Liver (tissue), 9 donors: ENCODE results near the gene PCDHGA9. TPM values are rescaled to one million over a fixed set of nuclear protein-coding genes. Genes with fewer than 3 reads are reported as not detected.
A peak's percentile ranks its signal among the peaks of the same experiment; 100 is the strongest.

Experiments used
- DNase-seq: peaks from one replicate; pipeline ENCODE4 v3.0.0-alpha.2; 2017; ENCODE audit warnings: low spot score
- H3K27ac ChIP-seq, 2 donors: one replicate each; pipeline ENCODE4 v1.7.0; 2013; ENCODE audit warnings: inconsistent platforms in 2 of 2, low read length in 2 of 2, control low read depth in 1 of 2, low read depth in 1 of 2, mild to moderate bottlenecking in 1 of 2
- H3K27me3 ChIP-seq, 4 donors: one replicate each; pipeline versions ENCODE4 v1.6.1 to v1.7.0; 2013; ENCODE audit warnings: low read length in 3 of 4, inconsistent platforms in 1 of 4, mild to moderate bottlenecking in 1 of 4, moderate library complexity in 1 of 4; ENCODE audit not compliant: control insufficient read depth in 4 of 4, insufficient read depth in 4 of 4
- H3K36me3 ChIP-seq, 4 donors: one replicate each; pipeline versions ENCODE4 v1.6.1 to v1.7.0; 2013; ENCODE audit warnings: low read length in 3 of 4, mild to moderate bottlenecking in 3 of 4, low read depth in 1 of 4, moderate library complexity in 1 of 4; ENCODE audit not compliant: control insufficient read depth in 4 of 4, insufficient read depth in 3 of 4
- H3K4me1 ChIP-seq, 4 donors: one replicate each; pipeline versions ENCODE4 v1.6.1 to v1.7.0; 2013; ENCODE audit warnings: low read length in 3 of 4, mild to moderate bottlenecking in 3 of 4, moderate library complexity in 1 of 4; ENCODE audit not compliant: control insufficient read depth in 4 of 4, insufficient read depth in 4 of 4
- H3K4me3 ChIP-seq, 3 donors: one replicate each; pipeline versions ENCODE4 v1.6.1 to v1.7.0; 2013; ENCODE audit warnings: low read length in 3 of 3, control low read depth in 1 of 3, low read depth in 1 of 3, mild to moderate bottlenecking in 1 of 3
- H3K9ac ChIP-seq, 2 donors: one replicate each; pipeline ENCODE4 v1.7.0; 2013; ENCODE audit warnings: low read length in 2 of 2, mild to moderate bottlenecking in 2 of 2, moderate library complexity in 2 of 2, control low read depth in 1 of 2, low read depth in 1 of 2
- H3K9me3 ChIP-seq, 4 donors: one replicate each; pipeline versions ENCODE4 v1.6.1 to v1.7.0; 2013; ENCODE audit warnings: low read length in 3 of 4; ENCODE audit not compliant: control insufficient read depth in 4 of 4
- ATF3 ChIP-seq: IDR thresholded peaks from 2 replicates; pipeline ENCODE4 v1.6.1; 2016; ENCODE audit warnings: antibody characterized with exemption
- CTCF ChIP-seq: fragments of 150-350 bp; IDR thresholded peaks from 2 replicates; pipeline ENCODE4 v1.5.1; 2017; ENCODE audit warnings: improper control_type of control experiment, low read depth, low read length; ENCODE audit not compliant: missing input control
- EGR1 ChIP-seq, 2 donors: IDR thresholded peaks; 2 replicates each; pipeline ENCODE4 v1.6.1; 2016 to 2018; ENCODE audit warnings: antibody characterized with exemption in 2 of 2, low read depth in 2 of 2
- FOXA1 ChIP-seq: IDR thresholded peaks from 2 replicates; pipeline ENCODE4 v1.6.1; 2016; ENCODE audit warnings: antibody characterized with exemption
- FOXA2 ChIP-seq: IDR thresholded peaks from 2 replicates; pipeline ENCODE4 v1.6.1; 2016; ENCODE audit warnings: antibody characterized with exemption
- GABPA ChIP-seq, 2 donors: IDR thresholded peaks in 1 of 2; conservative IDR thresholded peaks in 1 of 2; 2 replicates each; pipeline ENCODE4 v1.6.1; 2016; ENCODE audit warnings: antibody characterized with exemption in 2 of 2, mild to moderate bottlenecking in 1 of 2, moderate library complexity in 1 of 2
- HNF4G ChIP-seq: IDR thresholded peaks from 2 replicates; pipeline ENCODE4 v1.6.1; 2016; ENCODE audit warnings: antibody characterized with exemption
- JUND ChIP-seq, 2 donors: IDR thresholded peaks; 2 replicates each; pipeline ENCODE4 v1.6.1; 2016; ENCODE audit warnings: antibody characterized with exemption in 2 of 2
- NR2F2 ChIP-seq: IDR thresholded peaks from 2 replicates; pipeline ENCODE4 v1.6.1; 2016; ENCODE audit warnings: antibody characterized with exemption
- RAD21 ChIP-seq, 2 donors: IDR thresholded peaks; 2 replicates each; pipeline ENCODE4 v1.6.1; 2016; ENCODE audit warnings: antibody characterized with exemption in 2 of 2, mild to moderate bottlenecking in 2 of 2
- REST ChIP-seq: IDR thresholded peaks from 2 replicates; pipeline ENCODE4 v1.6.1; 2016; ENCODE audit warnings: antibody characterized with exemption, mild to moderate bottlenecking
- RXRA ChIP-seq, 2 donors: IDR thresholded peaks; 2 replicates each; pipeline ENCODE4 v1.6.1; 2017 to 2018; ENCODE audit warnings: antibody characterized with exemption in 2 of 2, mild to moderate bottlenecking in 1 of 2
- TAF1 ChIP-seq: conservative IDR thresholded peaks from 2 replicates; pipeline ENCODE4 v1.6.1; 2016; ENCODE audit warnings: antibody characterized with exemption, mild to moderate bottlenecking
- WGBS: extraction: QIAGEN DNeasy Blood & Tissue Kit; methylation state at CpG from one replicate; pipeline ENCODE4 v1.1.7; 2013; 5-methylcytosine and 5-hydroxymethylcytosine counted together
- polyA plus RNA-seq, 2 donors: library from polyadenylated mRNA; stranded (reverse) in 1 of 2; unstranded in 1 of 2; fragments of 200-250 nt in 1 of 2; fragments of >200 nt in 1 of 2; fragmentation: Nextera tagmentation in 1 of 2; extraction: Ambion mirVana in 1 of 2; gene quantifications; one replicate each; pipeline versions ENCODE4 v1.2.1 to v1.2.3, GENCODE V29; 2013 to 2015
- total RNA-seq, 2 donors: library from RNA; depleted of rRNA; stranded (reverse); fragments of >200 nt; gene quantifications; one replicate each; pipeline ENCODE4 v1.2.3, GENCODE V29; 2014
- TF ChIP-seq, protein P1 (sequence below): IDR thresholded peaks from 2 replicates; pipeline ENCODE4 v1.6.1; 2016; ENCODE audit warnings: antibody characterized with exemption
- donor health status: healthy.
- donor health status: healthy.
- donor health status: healthy.
- donor health status: healthy.
- donor health status: healthy.

Gene PCDHGA9
- total and polyA plus RNA-seq, 4 donors = 0.11 to 2.8 (median 0.57) TPM

DNA sequence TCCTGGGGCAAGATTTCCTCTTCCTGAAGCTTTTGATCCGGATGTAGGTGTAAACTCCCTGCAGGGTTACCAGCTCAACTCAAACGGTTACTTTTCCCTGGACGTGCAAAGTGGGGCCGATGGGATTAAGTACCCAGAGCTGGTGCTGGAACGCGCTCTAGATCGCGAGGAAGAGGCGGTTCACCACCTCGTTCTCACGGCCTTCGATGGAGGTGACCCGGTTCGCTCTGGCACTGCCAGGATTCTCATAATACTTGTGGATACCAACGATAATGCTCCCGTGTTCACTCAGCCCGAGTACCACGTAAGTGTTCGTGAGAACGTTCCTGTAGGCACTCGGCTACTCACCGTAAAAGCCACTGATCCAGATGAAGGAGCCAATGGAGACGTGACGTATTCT is 46.9 kb upstream of the PCDHGA9 start:
- no peak overlapping the region for H3K27ac ChIP-seq
- TF ChIP-seq EGR1 (IDR thresholded peaks at IDR 0.05; ENCODE audit: low read depth in 2 of 2) (no peak), RAD21 (IDR thresholded peaks at IDR 0.05) (no peak), JUND (IDR thresholded peaks at IDR 0.05) (no peak), HNF4G (no peak), FOXA2 (no peak), RXRA (IDR thresholded peaks at IDR 0.05) (no peak)
- TF ChIP-seq, protein P1, sequence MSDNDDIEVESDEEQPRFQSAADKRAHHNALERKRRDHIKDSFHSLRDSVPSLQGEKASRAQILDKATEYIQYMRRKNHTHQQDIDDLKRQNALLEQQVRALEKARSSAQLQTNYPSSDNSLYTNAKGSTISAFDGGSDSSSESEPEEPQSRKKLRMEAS = no peak
- H3K9me3 ChIP-seq = peaks cover 32 to 69% (median 47%) of the 10 kb centered on the region in 4 donors
- peaks cover 0 to 3% (median 0%) of the 10 kb centered on the region in 4 donors for H3K36me3 ChIP-seq
- no peak overlapping the region for H3K9ac ChIP-seq
- 38% methylated on average over 24 of the region's 24 CpGs for WGBS
- H3K27me3 ChIP-seq = peaks cover 0 to 2% (median 0%) of the 10 kb centered on the region in 4 donors
- DNase-seq = no peak
- peak overlapping the region in 2 of 3 donors; percentile 29 to 45 for H3K4me3 ChIP-seq
- no peaks in the 10 kb centered on the region for H3K4me1 ChIP-seq

DNA sequence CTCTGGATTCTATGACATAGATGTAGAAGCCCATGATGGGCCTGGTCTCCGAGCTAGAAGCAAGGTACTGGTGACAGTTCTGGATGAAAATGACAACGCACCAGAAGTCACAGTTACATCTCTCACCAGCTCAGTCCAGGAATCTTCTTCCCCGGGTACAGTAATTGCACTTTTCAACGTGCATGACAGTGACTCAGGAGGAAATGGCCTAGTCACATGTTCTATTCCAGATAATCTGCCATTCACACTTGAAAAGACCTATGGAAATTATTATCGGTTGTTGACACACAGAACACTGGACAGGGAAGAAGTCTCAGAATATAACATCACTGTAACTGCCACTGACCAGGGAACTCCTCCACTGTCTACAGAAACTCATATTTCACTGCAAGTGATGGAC is 46.4 kb upstream of the PCDHGA9 start:
- WGBS = 60% methylated on average over 5 of the region's 5 CpGs
- no peak for TF ChIP-seq FOXA1
- TF ChIP-seq, protein P1 = no peak
- H3K27me3 ChIP-seq = peaks cover 0 to 2% (median 0%) of the 10 kb centered on the region in 4 donors
- H3K9me3 ChIP-seq = peaks cover 36 to 69% (median 47%) of the 10 kb centered on the region in 4 donors
- H3K27ac ChIP-seq = no peak overlapping the region
- peaks cover 0 to 3% (median 0%) of the 10 kb centered on the region in 4 donors for H3K36me3 ChIP-seq
- DNase-seq = no peak
- peak overlapping the region in 1 of 3 donors; percentile 1 for H3K4me3 ChIP-seq
- no peaks in the 10 kb centered on the region for H3K4me1 ChIP-seq
- no peak overlapping the region for H3K9ac ChIP-seq

GRCh38 chr5:141356950-141357349 is 45.6 kb upstream of the PCDHGA9 start:
- H3K4me3 ChIP-seq = peak overlapping the region in 2 of 3 donors; percentile 1 to 48
- no peak overlapping the region for H3K27ac ChIP-seq
- peaks cover 0 to 2% (median 0%) of the 10 kb centered on the region in 4 donors for H3K27me3 ChIP-seq
- H3K9me3 ChIP-seq = peaks cover 34 to 69% (median 47%) of the 10 kb centered on the region in 4 donors
- TF ChIP-seq TAF1 = no peak
- TF ChIP-seq REST = no peak
- TF ChIP-seq ATF3 = no peak
- no peak for TF ChIP-seq EGR1 (IDR thresholded peaks at IDR 0.05; ENCODE audit: low read depth in 2 of 2)
- no peak for TF ChIP-seq CTCF
- TF ChIP-seq, protein P1 = no peak
- TF ChIP-seq JUND (IDR thresholded peaks at IDR 0.05) = no peak
- TF ChIP-seq NR2F2 = no peak
- TF ChIP-seq RXRA (IDR thresholded peaks at IDR 0.05) = no peak
- TF ChIP-seq FOXA1 = no peak
- TF ChIP-seq GABPA (IDR thresholded peaks at IDR 0.05 in 1 of 2, conservative IDR thresholded peaks at IDR 0.05 in 1 of 2) = no peak
- TF ChIP-seq HNF4G = no peak
- no peak for TF ChIP-seq FOXA2
- WGBS = 35% methylated on average over 19 of the region's 19 CpGs
- H3K9ac ChIP-seq = no peak overlapping the region
- no peak for DNase-seq
- H3K36me3 ChIP-seq = peaks cover 0 to 3% (median 0%) of the 10 kb centered on the region in 4 donors
- H3K4me1 ChIP-seq = no peaks in the 10 kb centered on the region
